ENCODE results near the gene FHOD3. TPM values are rescaled to one million over a fixed set of nuclear protein-coding genes. Genes with fewer than 3 reads are reported as not detected.

Gene FHOD3
- total and polyA plus RNA-seq, 2 of the 4 experiments (the other 2 are of a cell fraction) = 14.6 to 16.0 TPM

- no peak overlapping the region for H4K91ac ChIP-seq (ENCODE audit: insufficient read depth, low read depth, low read length)
- no peak overlapping the region for H2BK5ac ChIP-seq (ENCODE audit: low read depth, low read length, poor library complexity, severe bottlenecking)
- dilution Hi-C loops (cut with HindIII; ENCODE audit: low sequenced_read_pairs, unreplicated experiment) (no loop called here), intact Hi-C loops (cut with micrococcal nuclease) (no loop called here), in situ Hi-C loops (cut with MboI; ENCODE audit: low sequenced_read_pairs) (no loop called here)
- no peak overlapping the region for H3K9ac ChIP-seq (ENCODE audit: low read depth, low read length)
- H3K36me3 ChIP-seq (ENCODE audit: control insufficient read depth, insufficient read depth, low read length) = no peaks in the 10 kb centered on the region
- ChIA-PET POLR2A (ENCODE audit: unreplicated experiment) (no interaction called here), CTCF (no interaction called here)
- H3K27ac ChIP-seq (ENCODE audit: insufficient read depth, low read length) = no peak overlapping the region
- no peak overlapping the region for H3K4me3 ChIP-seq (ENCODE audit: insufficient read depth, low read depth, low read length)
- H4K20me1 ChIP-seq (ENCODE audit: insufficient read depth, low read length) = no peaks in the 10 kb centered on the region
- no peak overlapping the region for H2AK5ac ChIP-seq (ENCODE audit: low read depth, low read length)
- H4K8ac ChIP-seq (ENCODE audit: low read depth in 2 of 2, low read length in 2 of 2) = no peak overlapping the region
- no peak overlapping the region for H3K4ac ChIP-seq (ENCODE audit: low read depth, low read length)
- H2BK20ac ChIP-seq (ENCODE audit: low read depth, low read length) = no peak overlapping the region
- no peaks in the 10 kb centered on the region; the same call in none of the 2 replicates for H3K27me3 ChIP-seq (ENCODE audit: control insufficient read depth, insufficient read depth, low read length)
- no peak overlapping the region for H3K14ac ChIP-seq (replicated peaks; ENCODE audit: low read depth, low read length)
- no peak for TF ChIP-seq ELK1 (IDR thresholded peaks at IDR 0.05; ENCODE audit: borderline replicate concordance, low read depth, low read length)
- no peak for TF ChIP-seq RFX5 (IDR thresholded peaks at IDR 0.05; ENCODE audit: low read depth, low read length)
- no peak for TF ChIP-seq NFE2L2 (IDR thresholded peaks at IDR 0.05; ENCODE audit: low read depth, low read length)
- no peak for TF ChIP-seq MAZ (IDR thresholded peaks at IDR 0.05; ENCODE audit: borderline replicate concordance, low read depth, low read length)
- TF ChIP-seq CHD1 (IDR thresholded peaks at IDR 0.05; ENCODE audit: low read depth, low read length) = no peak
- no peak for TF ChIP-seq FOS (IDR thresholded peaks at IDR 0.05; ENCODE audit: low read depth, low read length)
- no peak for TF ChIP-seq MAFK (IDR thresholded peaks at IDR 0.05; ENCODE audit: low read depth, low read length)
- no peak for TF ChIP-seq MXI1 (IDR thresholded peaks at IDR 0.05; ENCODE audit: borderline replicate concordance, low read depth, low read length)
- TF ChIP-seq POLR2A (IDR thresholded peaks at IDR 0.05; ENCODE audit: low read depth, low read length) = no peak
- TF ChIP-seq RAD21 (IDR thresholded peaks at IDR 0.05; ENCODE audit: low read length) = no peak
- TF ChIP-seq BHLHE40 (IDR thresholded peaks at IDR 0.05; ENCODE audit: low read depth, low read length) = no peak
- TF ChIP-seq CEBPB (IDR thresholded peaks at IDR 0.05; ENCODE audit: low read depth, low read length) = no peak
- TF ChIP-seq SMC3 (IDR thresholded peaks at IDR 0.05; ENCODE audit: low read depth, low read length) = no peak
- no peak for TF ChIP-seq RCOR1 (IDR thresholded peaks at IDR 0.05; ENCODE audit: insufficient replicate concordance, low read length)
- H3K56ac ChIP-seq (ENCODE audit: extremely low read depth, insufficient read depth, low read length) = no peak overlapping the region
- H4K5ac ChIP-seq (ENCODE audit: low read depth, low read length) = no peak overlapping the region
- H3K23ac ChIP-seq (ENCODE audit: low read depth, low read length) = no peak overlapping the region
- no peak overlapping the region for H2AK9ac ChIP-seq (replicated peaks; ENCODE audit: low read depth, low read length, poor library complexity)
- no peak overlapping the region for H2BK120ac ChIP-seq (ENCODE audit: low read depth, low read length)
- peaks cover 3% of the 10 kb centered on the region for H3K4me1 ChIP-seq (ENCODE audit: control insufficient read depth, insufficient read depth, low read length)
- 14% methylated on average over 2 of the region's 4 CpGs; no CpG with 5 or more reads in 1 of the 2 experiments for WGBS, 2 experiments (ENCODE audit: extremely low coverage in 2 of 2, insufficient read length in 1 of 2)
- ATAC-seq (ENCODE audit: low read depth) (no peak), DNase-seq (no peak)
- H3K79me1 ChIP-seq (ENCODE audit: low read depth in 1 of 2, low read length in 2 of 2) = peaks cover 5 to 9% of the 10 kb centered on the region in 2 experiments; a peak in 1 of 4 replicates
- no peak overlapping the region for H3K4me2 ChIP-seq (ENCODE audit: low read depth, low read length)
- no peaks in the 10 kb centered on the region for H3K9me3 ChIP-seq (ENCODE audit: control insufficient read depth, insufficient read depth, low read length)
- H2BK15ac ChIP-seq (ENCODE audit: low read depth, low read length) = no peak overlapping the region
- peaks cover 6% of the 10 kb centered on the region; the same call in 1 of the 2 replicates for H3K9me1 ChIP-seq (ENCODE audit: insufficient read depth, low read length)
- H3K18ac ChIP-seq (ENCODE audit: low read depth, low read length) = no peak overlapping the region
- H2AFZ ChIP-seq (replicated peaks; ENCODE audit: low read length, poor library complexity) = no peak overlapping the region
- no TSS peak for BruUV-seq (replicated peaks)
Observed at GRCh38 chr18:36454848-36455458, 157.4 kb downstream of the FHOD3 start.

Measured in IMR-90 (cell line).